Left ventricle myocardium inferior (tissue), 1 donor: ENCODE results near the gene SLC5A5. TPM values are rescaled to one million over a fixed set of nuclear protein-coding genes. Genes with fewer than 3 reads are reported as not detected.
"Not testable (repeated sequence)": the region's sequence is repeated elsewhere in the genome, so short reads cannot be mapped to it uniquely, and the experiment has no call there.

Experiments used
- DNase-seq: peaks from one replicate; pipeline ENCODE4 v3.0.0-alpha.2; 2020
- H3K27ac ChIP-seq: fragments of 200-600 bp; replicated peaks from 2 replicates; pipeline ENCODE4 v1.8.0; 2021
- H3K27me3 ChIP-seq: fragments of 200-600 bp; 2 replicates; pipeline ENCODE4 v1.8.0; 2021; ENCODE audit warnings: low read depth
- H3K36me3 ChIP-seq: fragments of 200-600 bp; 2 replicates; pipeline ENCODE4 v1.8.0; 2021
- H3K4me1 ChIP-seq: fragments of 200-600 bp; 2 replicates; pipeline ENCODE4 v1.8.0; 2021
- H3K4me3 ChIP-seq: fragments of 200-600 bp; 2 replicates; pipeline ENCODE4 v1.8.0; 2021; ENCODE audit warnings: mild to moderate bottlenecking, moderate library complexity
- H3K9me3 ChIP-seq: fragments of 200-600 bp; replicated peaks from 2 replicates; pipeline ENCODE4 v1.8.0; 2021
- CTCF ChIP-seq: fragments of 200-600 bp; IDR thresholded peaks from 2 replicates; pipeline ENCODE4 v1.8.0; 2021; ENCODE audit warnings: antibody characterized with exemption, mild to moderate bottlenecking, borderline replicate concordance
- intact Hi-C: fragments of 100-400 bp; cut with micrococcal nuclease; formaldehyde crosslinking; loops from one replicate; pipeline ENCODE4 v1.11.0; 2022
- total RNA-seq: library from RNA; stranded (reverse); fragmentation: NEBNext Ultra II Directional; extraction: Animal tissue kit (Norgen Biotek cat#: 25700); gene quantifications from one replicate; pipeline ENCODE4 v1.2.1, GENCODE V29; 2021
- donor health status: DM: no; HTN: yes; CAD: no; lungs with severe emphysema.

Gene SLC5A5
- total RNA-seq, 1 donor from 2014 or later = not detected

- no peak for TF ChIP-seq CTCF
- H3K4me3 ChIP-seq = no peak overlapping the region
- H3K9me3 ChIP-seq = peaks cover 20% of the 10 kb centered on the region
- DNase-seq = no peak
- H3K4me1 ChIP-seq = no peaks in the 10 kb centered on the region
- peaks cover 68% of the 10 kb centered on the region for H3K27me3 ChIP-seq
- intact Hi-C loops = no loop called here
- no peaks in the 10 kb centered on the region for H3K36me3 ChIP-seq
- no peak overlapping the region for H3K27ac ChIP-seq
Measured at GRCh38 chr19:17915940-17916593, 44.3 kb downstream of the SLC5A5 start.

- intact Hi-C loops = not testable (repeated sequence)
Measured at GRCh38 chr19:17918151-17918550, 46.4 kb downstream of the SLC5A5 start.

DNA sequence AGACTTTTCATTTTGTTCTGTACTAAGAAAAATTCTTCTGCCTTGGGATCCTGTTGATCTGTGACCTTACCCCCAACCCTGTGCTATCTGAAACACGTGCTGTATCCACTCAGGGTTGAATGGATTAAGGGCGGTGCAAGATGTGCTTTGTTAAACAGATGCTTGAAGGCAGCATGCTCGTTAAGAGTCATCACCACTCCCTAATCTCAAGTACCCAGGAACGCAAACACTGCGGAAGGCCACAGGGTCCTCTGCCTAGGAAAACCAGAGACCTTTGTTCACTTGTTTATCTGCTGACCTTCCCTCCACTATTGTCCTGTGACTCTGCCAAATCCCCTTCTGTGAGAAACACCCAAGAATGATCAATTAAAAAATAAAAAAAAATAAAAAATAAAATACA lies 47.4 kb downstream of the SLC5A5 start:
- DNase-seq, H3K9me3 ChIP-seq, intact Hi-C loops, H3K36me3 ChIP-seq, H3K27ac ChIP-seq, H3K4me1 ChIP-seq, H3K4me3 ChIP-seq: not testable (repeated sequence)
- H3K27me3 ChIP-seq = peaks cover 48% of the 10 kb centered on the region

More at GRCh38 chr19:17918151-17918550, 46.4 kb downstream of the SLC5A5 start:
- H3K4me3 ChIP-seq, DNase-seq, H3K27ac ChIP-seq, H3K4me1 ChIP-seq, H3K36me3 ChIP-seq: not testable (repeated sequence)
- peaks cover 14% of the 10 kb centered on the region for H3K9me3 ChIP-seq
- peaks cover 55% of the 10 kb centered on the region for H3K27me3 ChIP-seq

DNA sequence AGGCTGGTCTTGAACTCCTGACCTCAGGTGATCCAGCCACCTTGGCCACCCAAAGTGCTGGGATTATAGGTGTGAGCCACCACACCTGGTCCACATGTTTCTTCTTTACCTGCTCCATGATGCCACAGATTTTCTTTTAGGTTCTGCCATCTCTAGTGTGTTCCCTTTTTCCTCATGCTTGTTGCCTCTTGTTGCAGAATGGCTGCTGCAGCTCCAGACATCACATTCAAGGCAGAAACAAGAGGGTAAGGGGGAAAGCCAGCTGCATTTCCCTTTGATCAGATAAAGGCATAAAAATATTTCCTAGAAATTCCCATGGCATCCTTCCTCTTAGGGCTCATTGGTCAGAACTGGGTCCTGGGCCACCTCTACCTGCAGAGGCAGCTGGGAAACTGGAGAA lies 48.8 kb downstream of the SLC5A5 start:
- intact Hi-C loops = no loop called here
- Histone ChIP-seq H3K9me3 (peaks cover 5% of the 10 kb centered on the region), H3K4me3 (no peak overlapping the region), H3K27me3 (peaks cover 47% of the 10 kb centered on the region), H3K27ac (no peak overlapping the region), H3K36me3 (no peaks in the 10 kb centered on the region), H3K4me1 (no peaks in the 10 kb centered on the region)
- no peak for TF ChIP-seq CTCF
- DNase-seq = no peak

DNA sequence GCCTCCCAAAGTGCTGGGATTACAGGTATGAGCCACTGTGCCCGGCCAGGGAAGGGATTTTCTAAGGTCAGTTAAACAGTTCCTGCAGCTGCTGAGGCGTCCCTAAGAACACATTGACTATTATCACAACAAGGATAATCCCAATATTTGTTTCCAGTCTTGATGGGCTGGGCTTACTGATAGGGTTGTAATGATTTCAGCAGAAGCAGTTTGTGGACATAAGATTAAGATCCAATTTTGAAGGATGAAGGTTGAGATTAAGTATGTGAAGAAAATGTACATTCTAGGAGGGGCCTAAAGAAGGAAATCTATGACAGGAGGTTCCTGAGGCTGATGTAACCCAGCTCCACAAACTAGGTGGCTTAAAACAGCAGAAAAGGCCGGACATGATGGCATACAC lies 50.4 kb downstream of the SLC5A5 start:
- intact Hi-C loops = no loop called here
- no peak for DNase-seq
- no peak overlapping the region for H3K27ac ChIP-seq
- no peaks in the 10 kb centered on the region for H3K4me1 ChIP-seq
- H3K9me3 ChIP-seq = peaks cover 5% of the 10 kb centered on the region
- no peak for TF ChIP-seq CTCF
- peaks cover 31% of the 10 kb centered on the region for H3K27me3 ChIP-seq
- H3K4me3 ChIP-seq = no peak overlapping the region
- no peaks in the 10 kb centered on the region for H3K36me3 ChIP-seq

DNA sequence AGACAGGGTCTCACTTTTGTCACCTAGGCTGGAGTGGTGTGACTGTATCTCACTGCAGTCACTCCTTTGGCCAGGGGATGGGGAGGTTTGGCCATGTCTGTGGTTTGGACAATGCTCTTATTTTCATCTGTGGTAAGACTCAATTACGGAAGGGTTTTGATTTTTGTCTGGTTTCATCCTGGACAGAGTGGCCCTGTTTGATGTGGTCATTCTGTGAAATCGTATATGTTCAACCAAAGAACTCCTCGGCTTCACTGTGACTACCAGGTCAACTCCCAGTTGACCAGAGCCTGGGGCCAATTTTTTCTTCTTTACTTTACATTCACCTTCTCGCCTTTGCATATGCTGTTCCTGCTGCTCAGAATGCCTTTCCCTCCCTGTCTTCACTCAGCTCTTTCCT lies 54.3 kb downstream of the SLC5A5 start:
- H3K9me3 ChIP-seq = no peaks in the 10 kb centered on the region
- intact Hi-C loops = no loop called here
- no peaks in the 10 kb centered on the region for H3K4me1 ChIP-seq
- DNase-seq = no peak
- no peak overlapping the region for H3K4me3 ChIP-seq
- H3K36me3 ChIP-seq = no peaks in the 10 kb centered on the region
- TF ChIP-seq CTCF = no peak
- H3K27me3 ChIP-seq = peaks cover 17% of the 10 kb centered on the region
- H3K27ac ChIP-seq = no peak overlapping the region
